H9 (cell line): ENCODE data around the gene ASB18. TPM values are rescaled to one million over a fixed set of nuclear protein-coding genes. Genes with fewer than 3 reads are reported as not detected.

Source experiments
- DNase-seq: peaks from one replicate; pipeline ENCODE4 v3.0.0-alpha.2; 2017
- H2AFZ ChIP-seq: one replicate; pipeline ENCODE4 v1.6.1; 2013; ENCODE audit warnings: mild to moderate bottlenecking, low read length, control low read depth, moderate library complexity
- H2AK5ac ChIP-seq: 2 replicates; pipeline ENCODE4 v1.6.1; 2013; ENCODE audit warnings: low read length, control low read depth, mixed read lengths; ENCODE audit not compliant: insufficient read length
- H2BK120ac ChIP-seq: one replicate; pipeline ENCODE4 v1.6.1; 2013; ENCODE audit warnings: low read depth, mild to moderate bottlenecking, low read length, control low read depth, inconsistent platforms; ENCODE audit not compliant: poor library complexity, severe bottlenecking
- H2BK12ac ChIP-seq: 2 replicates; pipeline ENCODE4 v1.6.1; 2013; ENCODE audit warnings: low read length, control low read depth, mixed read lengths, low read depth; ENCODE audit not compliant: insufficient read length
- H2BK15ac ChIP-seq: 2 replicates; pipeline ENCODE4 v1.6.1; 2013; ENCODE audit warnings: low read depth, low read length, control low read depth
- H2BK20ac ChIP-seq: one replicate; pipeline ENCODE4 v1.6.1; 2013; ENCODE audit warnings: low read depth, mild to moderate bottlenecking, low read length, control low read depth, inconsistent platforms; ENCODE audit not compliant: poor library complexity, severe bottlenecking
- H2BK5ac ChIP-seq: 2 replicates; pipeline ENCODE4 v1.6.1; 2013; ENCODE audit warnings: low read length, control low read depth, mixed read lengths; ENCODE audit not compliant: insufficient read length
- H3K14ac ChIP-seq: 2 replicates; pipeline ENCODE4 v1.6.1; 2013; ENCODE audit warnings: low read length, control low read depth; ENCODE audit not compliant: insufficient read depth
- H3K18ac ChIP-seq: 2 replicates; pipeline ENCODE4 v1.6.1; 2013; ENCODE audit warnings: low read depth, mild to moderate bottlenecking, mixed read lengths, low read length, control low read depth; ENCODE audit not compliant: insufficient read length
- H3K23ac ChIP-seq: 2 replicates; pipeline ENCODE4 v1.6.1; 2013; ENCODE audit warnings: low read length, control low read depth, mixed read lengths, low read depth; ENCODE audit not compliant: insufficient read length
- H3K23me2 ChIP-seq: 2 replicates; pipeline ENCODE4 v1.6.1; 2013; ENCODE audit warnings: low read depth, mild to moderate bottlenecking, mixed read lengths, low read length, control low read depth; ENCODE audit not compliant: insufficient read length, poor library complexity, severe bottlenecking
- H3K27ac ChIP-seq: 2 replicates; pipeline ENCODE4 v1.5.1; 2013; ENCODE audit warnings: low read length, control low read depth, mixed read lengths, low read depth; ENCODE audit not compliant: insufficient read length
- H3K27me3 ChIP-seq: 2 replicates; pipeline ENCODE4 v1.6.1; 2013; ENCODE audit warnings: low read length, control low read depth, inconsistent platforms; ENCODE audit not compliant: insufficient read depth
- H3K4ac ChIP-seq: 2 replicates; pipeline ENCODE4 v1.6.1; 2013; ENCODE audit warnings: low read depth, mild to moderate bottlenecking, control low read depth, inconsistent platforms, low read length, moderate library complexity
- H3K4me1 ChIP-seq: 2 replicates; pipeline ENCODE4 v1.6.1; 2013; ENCODE audit warnings: low read length, control low read depth, inconsistent platforms; ENCODE audit not compliant: insufficient read depth
- H3K4me2 ChIP-seq: 2 replicates; pipeline ENCODE4 v1.6.1; 2013; ENCODE audit warnings: low read length, control low read depth, mixed read lengths; ENCODE audit not compliant: insufficient read length, insufficient read depth
- H3K56ac ChIP-seq: 2 replicates; pipeline ENCODE4 v1.6.1; 2013; ENCODE audit warnings: low read depth, mild to moderate bottlenecking, mixed read lengths, low read length, control low read depth; ENCODE audit not compliant: insufficient read length
- H3K79me1 ChIP-seq: 2 replicates; pipeline ENCODE4 v1.6.1; 2013; ENCODE audit warnings: low read depth, mild to moderate bottlenecking, moderate library complexity, low read length, control low read depth, inconsistent platforms; ENCODE audit not compliant: insufficient read depth, poor library complexity, severe bottlenecking
- H3K79me2 ChIP-seq: 2 replicates; pipeline ENCODE4 v1.6.1; 2013; ENCODE audit warnings: low read length, control low read depth, inconsistent platforms; ENCODE audit not compliant: insufficient read depth
- H3K9ac ChIP-seq: 2 replicates; pipeline ENCODE4 v1.6.1; 2013; ENCODE audit warnings: low read length, control low read depth, mixed read lengths; ENCODE audit not compliant: insufficient read length; ENCODE audit errors: extremely low read depth
- H3K9me3 ChIP-seq: one replicate; pipeline ENCODE4 v1.6.1; 2013; ENCODE audit warnings: low read depth, low read length, inconsistent platforms; ENCODE audit not compliant: control insufficient read depth
- H3T11ph ChIP-seq: one replicate; pipeline ENCODE4 v1.6.1; 2013; ENCODE audit warnings: mild to moderate bottlenecking, low read length, control low read depth, inconsistent platforms
- H4K20me1 ChIP-seq: one replicate; pipeline ENCODE4 v1.6.1; 2013; ENCODE audit not compliant: control insufficient read depth, insufficient read length, insufficient read depth
- H4K5ac ChIP-seq: 2 replicates; pipeline ENCODE4 v1.6.1; 2013; ENCODE audit warnings: low read depth, mild to moderate bottlenecking, mixed read lengths, low read length, control low read depth; ENCODE audit not compliant: insufficient read length
- H4K8ac ChIP-seq: replicated peaks from 2 replicates; pipeline ENCODE4 v1.6.1; 2013; ENCODE audit warnings: low read length, control low read depth, mixed read lengths, low read depth; ENCODE audit not compliant: insufficient read length
- H4K91ac ChIP-seq: 2 replicates; pipeline ENCODE4 v1.6.1; 2013; ENCODE audit warnings: low read depth, mild to moderate bottlenecking, moderate library complexity, mixed read lengths, low read length, control low read depth; ENCODE audit not compliant: insufficient read length
- H3K27ac Mint-ChIP-seq, 3 experiments: 2 replicates in 2 of 3; 3 replicates in 1 of 3; pipeline ENCODE4 v1.8.0; 2020 to 2021; ENCODE audit warnings: mixed read lengths in 3 of 3, mild to moderate bottlenecking in 1 of 3, moderate library complexity in 1 of 3
- H3K27me3 Mint-ChIP-seq: 2 replicates; pipeline ENCODE4 v1.8.0; 2021; ENCODE audit warnings: low read depth, mild to moderate bottlenecking, moderate library complexity, mixed read lengths
- H3K36me3 Mint-ChIP-seq, 3 experiments: 2 replicates in 2 of 3; 3 replicates in 1 of 3; pipeline ENCODE4 v1.8.0; 2020 to 2021; ENCODE audit warnings: low read depth in 3 of 3, mixed read lengths in 3 of 3; ENCODE audit not compliant: insufficient read depth in 1 of 3
- H3K4me1 Mint-ChIP-seq, 2 experiments: 2 replicates each; pipeline ENCODE4 v1.8.0; 2020; ENCODE audit warnings: mixed read lengths in 2 of 2
- H3K4me3 Mint-ChIP-seq, 2 experiments: 2 replicates in 1 of 2; 3 replicates in 1 of 2; pipeline ENCODE4 v1.8.0; 2020 to 2021; ENCODE audit warnings: mild to moderate bottlenecking in 2 of 2, mixed read lengths in 2 of 2, moderate library complexity in 1 of 2
- H3K9me3 Mint-ChIP-seq, 2 experiments: 2 replicates in 1 of 2; 3 replicates in 1 of 2; pipeline ENCODE4 v1.8.0; 2020; ENCODE audit warnings: mild to moderate bottlenecking in 2 of 2, mixed read lengths in 2 of 2, moderate library complexity in 1 of 2
- WGBS: extraction: QIAGEN DNeasy Blood & Tissue Kit; methylation state at CpG from one replicate; pipeline ENCODE4 v1.1.7; 2013; ENCODE audit warnings: missing lambda C conversion rate, low lambda C conversion rate, mixed read lengths; ENCODE audit not compliant: insufficient read length; ENCODE audit errors: extremely low coverage; 5-methylcytosine and 5-hydroxymethylcytosine counted together
- total RNA-seq: library from RNA; stranded (reverse); gene quantifications from 2 replicates; pipeline ENCODE4 v1.2.1, GENCODE V29; 2021
- TF ChIP-seq, protein P1 (sequence below): fragments of 200-600 bp; sonication (generic); conservative IDR thresholded peaks from 3 replicates; pipeline ENCODE4 v1.8.0; 2021; ENCODE audit warnings: antibody characterized with exemption, mild to moderate bottlenecking

Gene ASB18
- total RNA-seq, 1 experiment from 2014 or later: not detected

DNA sequence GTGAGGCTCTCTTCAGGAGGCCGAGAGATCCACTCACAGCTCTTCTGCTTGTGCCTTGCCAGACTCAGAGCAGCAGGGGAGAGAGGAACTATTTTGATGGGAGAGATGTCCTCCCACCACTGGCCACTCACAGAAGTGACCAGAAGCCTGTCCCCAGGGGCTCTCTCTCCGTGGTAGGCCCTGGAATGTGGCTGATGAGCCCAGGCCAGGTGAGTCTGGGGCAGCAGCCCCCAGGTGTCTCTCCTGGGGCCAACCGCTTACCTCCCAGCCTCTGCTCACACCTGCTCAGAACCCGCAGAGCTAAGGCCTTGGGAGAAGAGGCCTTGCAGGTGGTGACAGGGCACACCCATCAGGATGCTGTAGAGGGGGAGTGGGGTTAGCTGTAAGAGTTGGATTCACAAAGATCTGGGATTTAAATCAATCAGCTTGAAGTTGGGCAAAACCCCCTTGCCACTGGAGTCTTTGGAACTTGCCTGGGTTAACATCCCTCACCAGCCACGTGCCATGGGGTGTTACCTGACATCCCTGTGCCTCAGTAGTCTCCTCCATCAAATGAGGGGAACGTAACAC is 29.1 kb upstream of the ASB18 start:
- H3K9me3 Mint-ChIP-seq: no peaks in the 10 kb centered on the region
- Histone ChIP-seq H3K56ac (no peak overlapping the region), H4K91ac (no peak overlapping the region), H2AK5ac (no peak overlapping the region), H3K23ac (no peak overlapping the region), H4K20me1 (no peaks in the 10 kb centered on the region), H3T11ph (no peak overlapping the region), H3K27ac (no peak overlapping the region), H3K18ac (no peak overlapping the region), H3K4me1 (no peaks in the 10 kb centered on the region), H3K14ac (no peak overlapping the region), H3K79me2 (no peaks in the 10 kb centered on the region), H2BK5ac (no peak overlapping the region), H3K79me1 (no peaks in the 10 kb centered on the region), H2BK20ac (no peak overlapping the region), H3K27me3 (no peaks in the 10 kb centered on the region), H3K23me2 (no peaks in the 10 kb centered on the region), H2AFZ (no peak overlapping the region), H4K8ac (no peak overlapping the region), H2BK120ac (no peak overlapping the region), H4K5ac (no peak overlapping the region), H3K9me3 (no peaks in the 10 kb centered on the region), H2BK15ac (no peak overlapping the region), H3K4ac (no peak overlapping the region), H3K4me2 (no peak overlapping the region), H3K9ac (no peak overlapping the region), H2BK12ac (no peak overlapping the region)
- no peaks in the 10 kb centered on the region for H3K36me3 Mint-ChIP-seq
- TF ChIP-seq, protein P1, sequence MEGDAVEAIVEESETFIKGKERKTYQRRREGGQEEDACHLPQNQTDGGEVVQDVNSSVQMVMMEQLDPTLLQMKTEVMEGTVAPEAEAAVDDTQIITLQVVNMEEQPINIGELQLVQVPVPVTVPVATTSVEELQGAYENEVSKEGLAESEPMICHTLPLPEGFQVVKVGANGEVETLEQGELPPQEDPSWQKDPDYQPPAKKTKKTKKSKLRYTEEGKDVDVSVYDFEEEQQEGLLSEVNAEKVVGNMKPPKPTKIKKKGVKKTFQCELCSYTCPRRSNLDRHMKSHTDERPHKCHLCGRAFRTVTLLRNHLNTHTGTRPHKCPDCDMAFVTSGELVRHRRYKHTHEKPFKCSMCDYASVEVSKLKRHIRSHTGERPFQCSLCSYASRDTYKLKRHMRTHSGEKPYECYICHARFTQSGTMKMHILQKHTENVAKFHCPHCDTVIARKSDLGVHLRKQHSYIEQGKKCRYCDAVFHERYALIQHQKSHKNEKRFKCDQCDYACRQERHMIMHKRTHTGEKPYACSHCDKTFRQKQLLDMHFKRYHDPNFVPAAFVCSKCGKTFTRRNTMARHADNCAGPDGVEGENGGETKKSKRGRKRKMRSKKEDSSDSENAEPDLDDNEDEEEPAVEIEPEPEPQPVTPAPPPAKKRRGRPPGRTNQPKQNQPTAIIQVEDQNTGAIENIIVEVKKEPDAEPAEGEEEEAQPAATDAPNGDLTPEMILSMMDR: no peak
- WGBS: no CpG with 5 or more reads among the region's 6 CpGs
- peaks cover 36% of the 10 kb centered on the region for H3K27me3 Mint-ChIP-seq
- H3K27ac Mint-ChIP-seq: no peak overlapping the region
- no peak for DNase-seq
- no peaks in the 10 kb centered on the region for H3K4me1 Mint-ChIP-seq
- H3K4me3 Mint-ChIP-seq: no peak overlapping the region
